GM13977 (cell line): ENCODE results near the gene CLP1.

Experiments used
- DNase-seq: peaks from one replicate; pipeline ENCODE4 v3.0.0; 2012; ENCODE audit warnings: low spot score
- CTCF ChIP-seq: IDR thresholded peaks from 2 replicates; pipeline ENCODE4 v1.5.1; 2012; ENCODE audit warnings: mild to moderate bottlenecking, control low read depth; ENCODE audit not compliant: insufficient read depth; ENCODE audit errors: extremely low read depth, missing control alignments
- in situ Hi-C: fragments of 300-500 bp; cut with MboI; formaldehyde crosslinking; loops from one replicate; pipeline ENCODE4 v1.12.0; 2022; ENCODE audit warnings: low sequenced_read_pairs, low pct_unique_long_range_greater_than_20kb, mixed read lengths, inconsistent platforms; ENCODE audit not compliant: unreplicated experiment

CLP1 gene

DNA sequence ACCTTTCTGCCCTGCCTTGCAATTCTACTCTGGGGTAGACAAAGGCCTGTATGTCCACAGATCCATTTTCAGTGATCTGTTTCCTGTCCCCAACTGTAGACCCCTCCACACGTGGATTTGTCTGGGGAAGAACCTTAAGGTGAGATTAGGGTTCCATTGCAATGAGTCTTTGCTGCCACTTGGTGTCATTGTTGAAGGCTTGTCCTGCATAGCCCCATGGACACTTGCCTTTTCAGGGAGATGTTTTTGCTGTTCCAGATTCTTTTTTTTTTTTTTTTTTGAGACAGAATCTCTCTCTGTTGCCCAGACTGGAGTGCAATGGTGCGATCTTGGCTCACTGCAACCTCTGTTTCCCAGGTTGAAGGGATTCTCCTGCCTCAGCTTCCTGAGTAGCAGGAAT is 38.2 kb upstream of the CLP1 start:
- no peak for TF ChIP-seq CTCF
- in situ Hi-C loops: no loop called here
- no peak for DNase-seq

DNA sequence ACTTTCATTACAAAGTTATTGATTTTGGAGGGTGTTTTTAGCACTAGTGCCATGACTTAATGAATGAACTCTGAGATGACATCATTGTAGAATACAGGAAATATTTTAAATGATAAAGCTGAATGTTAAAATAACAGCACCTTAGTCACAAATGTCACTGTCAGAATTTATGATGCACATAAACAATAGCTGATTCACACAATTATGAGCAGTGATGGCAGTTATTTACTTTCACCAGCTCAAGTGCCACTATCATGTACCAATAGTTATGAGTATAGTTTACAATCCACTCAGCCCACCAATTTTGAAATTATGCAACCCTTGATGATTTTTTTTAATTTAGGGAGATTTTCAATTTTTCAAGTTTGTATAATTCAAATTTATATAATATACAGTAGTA is 37.1 kb upstream of the CLP1 start:
- no peak for TF ChIP-seq CTCF
- in situ Hi-C loops: no loop called here
- DNase-seq: no peak

- in situ Hi-C loops: no loop called here
- TF ChIP-seq CTCF: no peak
Measured at GRCh38 chr11:57622263-57622662, 35.3 kb upstream of the CLP1 start.

GRCh38 chr11:57624864-57625263 is 32.7 kb upstream of the CLP1 start:
- no peak for TF ChIP-seq CTCF
- DNase-seq: no peak
- in situ Hi-C loops: loop anchor here (25.0 kb wide), 1 partner anchor 263 kb away; no protein-coding TSS in a partner anchor

More at GRCh38 chr11:57622263-57622662, 35.3 kb upstream of the CLP1 start:
- DNase-seq: no peak

DNA sequence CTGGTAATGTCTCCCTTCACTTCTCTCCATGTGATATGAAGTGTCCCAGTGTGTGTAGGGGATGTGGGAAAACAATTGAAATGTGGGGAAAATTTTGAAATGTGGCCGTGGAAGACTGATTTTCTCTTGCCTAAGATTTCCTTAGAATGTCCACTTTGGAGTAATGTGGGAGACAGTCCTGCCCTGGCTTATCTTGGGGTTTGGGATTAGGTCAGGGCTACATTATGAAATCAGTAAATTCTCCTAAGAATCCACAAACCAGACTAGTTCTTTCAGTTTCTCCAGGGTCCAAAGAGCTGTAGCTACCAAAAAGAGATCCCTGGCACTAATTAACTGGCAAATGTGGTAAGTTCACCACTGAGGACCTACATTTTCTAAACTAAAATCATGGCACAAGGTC is 30.7 kb upstream of the CLP1 start:
- in situ Hi-C loops: loop anchor here (25.0 kb wide), 1 partner anchor 265 kb away; no protein-coding TSS in a partner anchor
- TF ChIP-seq CTCF: no peak
- no peak for DNase-seq

DNA sequence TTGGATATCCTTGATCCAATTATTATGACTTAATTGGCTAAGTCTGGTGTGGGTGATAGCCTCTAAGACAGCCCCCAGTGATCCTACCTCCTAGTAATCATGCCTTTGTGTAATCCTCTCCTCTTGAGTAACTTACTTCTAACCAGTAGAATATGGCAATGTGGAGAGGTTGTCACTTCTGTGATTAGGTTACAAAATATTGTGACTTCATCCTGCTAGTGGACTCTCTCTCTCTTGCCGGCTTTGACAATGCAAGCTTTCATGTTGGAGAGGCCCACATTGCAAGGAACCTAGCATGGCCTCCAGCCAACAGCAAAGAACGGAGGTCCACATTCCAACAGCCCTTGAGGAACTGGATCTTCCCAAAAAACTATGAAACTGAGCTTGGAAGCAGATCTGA is 27.4 kb upstream of the CLP1 start:
- in situ Hi-C loops: loop anchor here (25.0 kb wide), 1 partner anchor 268 kb away; no protein-coding TSS in a partner anchor
- no peak for DNase-seq
- no peak for TF ChIP-seq CTCF

GRCh38 chr11:57632116-57632515 is 25.4 kb upstream of the CLP1 start:
- in situ Hi-C loops: loop anchor here (25.0 kb wide), 1 partner anchor 270 kb away; no protein-coding TSS in a partner anchor
- DNase-seq: no peak
- TF ChIP-seq CTCF: no peak
